ENCODE measurements around the gene GOLT1A. TPM values are rescaled to one million over a fixed set of nuclear protein-coding genes. Genes with fewer than 3 reads are reported as not detected.

GOLT1A gene
- total RNA-seq, 1 donor from 2014 or later = 0.50 TPM

- no peaks in the 10 kb centered on the region for H3K36me3 ChIP-seq (ENCODE audit: insufficient read depth, low read length)
- peaks cover 21% of the 10 kb centered on the region for H3K27me3 ChIP-seq (ENCODE audit: insufficient read depth, low read length)
- peak overlapping the region; percentile 94 for H3K27ac Mint-ChIP-seq (ENCODE audit: unreplicated experiment)
- no peaks in the 10 kb centered on the region for H3K9me3 Mint-ChIP-seq (ENCODE audit: unreplicated experiment)
- no peak overlapping the region for H3K4me3 ChIP-seq (ENCODE audit: insufficient read depth, low read depth, low read length)
- H3K79me2 ChIP-seq (ENCODE audit: insufficient read depth, low read length) = no peaks in the 10 kb centered on the region
- no peak overlapping the region for H3K27ac ChIP-seq (ENCODE audit: low read depth, low read length)
- no peak overlapping the region for H2AFZ ChIP-seq (ENCODE audit: low read depth, low read length)
- H4K20me1 ChIP-seq (ENCODE audit: insufficient read depth, low read length) = no peaks in the 10 kb centered on the region
- H3K36me3 Mint-ChIP-seq (ENCODE audit: low read depth, unreplicated experiment) = no peaks in the 10 kb centered on the region
- H3K4me1 Mint-ChIP-seq (ENCODE audit: low read depth, unreplicated experiment) = peaks cover 32% of the 10 kb centered on the region
- peaks cover 22% of the 10 kb centered on the region for H3K27me3 Mint-ChIP-seq (ENCODE audit: low read depth, unreplicated experiment)
- H3K9ac ChIP-seq (ENCODE audit: low read length) = no peak overlapping the region
- TF ChIP-seq EZH2 (IDR thresholded peaks at IDR 0.05; ENCODE audit: insufficient read depth, low read length) = no peak
- TF ChIP-seq CTCF (IDR thresholded peaks at IDR 0.05; ENCODE audit: insufficient read depth, low read depth, low read length) = no peak
- DNase-seq (ENCODE audit: low read depth) = no peak
- H3K4me3 Mint-ChIP-seq (ENCODE audit: unreplicated experiment) = no peak overlapping the region
- FAIRE-seq = no peak
- H3K4me1 ChIP-seq (ENCODE audit: insufficient read depth, low read length) = peaks cover 3% of the 10 kb centered on the region
- no peaks in the 10 kb centered on the region for H3K9me3 ChIP-seq (ENCODE audit: insufficient read depth, low read depth, low read length)
- no peak overlapping the region for H3K4me2 ChIP-seq (ENCODE audit: low read length)
Measured at GRCh38 chr1:204262506-204263253, 48.9 kb upstream of the GOLT1A start.

GRCh38 chr1:204261746-204262505 lies 48.1 kb upstream of the GOLT1A start:
- DNase-seq (ENCODE audit: low read depth) = peak; percentile 72
- FAIRE-seq = peak; percentile 9
- no peak overlapping the region for H3K27ac ChIP-seq (ENCODE audit: low read depth, low read length)
- Mint-ChIP-seq H3K27ac (ENCODE audit: unreplicated experiment) (no peak overlapping the region), H3K4me3 (ENCODE audit: unreplicated experiment) (peak overlapping the region; percentile 0), H3K27me3 (ENCODE audit: low read depth, unreplicated experiment) (peaks cover 22% of the 10 kb centered on the region), H3K4me1 (ENCODE audit: low read depth, unreplicated experiment) (peaks cover 32% of the 10 kb centered on the region), H3K9me3 (ENCODE audit: unreplicated experiment) (no peaks in the 10 kb centered on the region), H3K36me3 (ENCODE audit: low read depth, unreplicated experiment) (no peaks in the 10 kb centered on the region)
- H3K79me2 ChIP-seq (ENCODE audit: insufficient read depth, low read length) = no peaks in the 10 kb centered on the region
- H3K4me1 ChIP-seq (ENCODE audit: insufficient read depth, low read length) = peaks cover 3% of the 10 kb centered on the region
- no peak overlapping the region for H3K4me2 ChIP-seq (ENCODE audit: low read length)
- H3K36me3 ChIP-seq (ENCODE audit: insufficient read depth, low read length) = no peaks in the 10 kb centered on the region
- TF ChIP-seq CTCF (IDR thresholded peaks at IDR 0.05; ENCODE audit: insufficient read depth, low read depth, low read length) (no peak), EZH2 (IDR thresholded peaks at IDR 0.05; ENCODE audit: insufficient read depth, low read length) (no peak)
- H3K4me3 ChIP-seq (ENCODE audit: insufficient read depth, low read depth, low read length) = no peak overlapping the region
- H3K9me3 ChIP-seq (ENCODE audit: insufficient read depth, low read depth, low read length) = no peaks in the 10 kb centered on the region
- H2AFZ ChIP-seq (ENCODE audit: low read depth, low read length) = no peak overlapping the region
- H3K9ac ChIP-seq (ENCODE audit: low read length) = no peak overlapping the region
- peaks cover 21% of the 10 kb centered on the region for H3K27me3 ChIP-seq (ENCODE audit: insufficient read depth, low read length)
- no peaks in the 10 kb centered on the region for H4K20me1 ChIP-seq (ENCODE audit: insufficient read depth, low read length)

Data from astrocyte (in vitro differentiated cells and primary cell).